C4-2B (cell line): ENCODE measurements around the gene CYLD.

Experiments used
- ZFX ChIP-seq: fragments of 450-650 bp; IDR thresholded peaks from 2 replicates; pipeline ENCODE4 v1.6.1; 2017
- TF ChIP-seq, protein P1 (sequence below): fragments of 450-650 bp; conservative IDR thresholded peaks from 2 replicates; pipeline ENCODE4 v1.5.1; 2017; ENCODE audit warnings: mild to moderate bottlenecking

- TF ChIP-seq, protein P1, sequence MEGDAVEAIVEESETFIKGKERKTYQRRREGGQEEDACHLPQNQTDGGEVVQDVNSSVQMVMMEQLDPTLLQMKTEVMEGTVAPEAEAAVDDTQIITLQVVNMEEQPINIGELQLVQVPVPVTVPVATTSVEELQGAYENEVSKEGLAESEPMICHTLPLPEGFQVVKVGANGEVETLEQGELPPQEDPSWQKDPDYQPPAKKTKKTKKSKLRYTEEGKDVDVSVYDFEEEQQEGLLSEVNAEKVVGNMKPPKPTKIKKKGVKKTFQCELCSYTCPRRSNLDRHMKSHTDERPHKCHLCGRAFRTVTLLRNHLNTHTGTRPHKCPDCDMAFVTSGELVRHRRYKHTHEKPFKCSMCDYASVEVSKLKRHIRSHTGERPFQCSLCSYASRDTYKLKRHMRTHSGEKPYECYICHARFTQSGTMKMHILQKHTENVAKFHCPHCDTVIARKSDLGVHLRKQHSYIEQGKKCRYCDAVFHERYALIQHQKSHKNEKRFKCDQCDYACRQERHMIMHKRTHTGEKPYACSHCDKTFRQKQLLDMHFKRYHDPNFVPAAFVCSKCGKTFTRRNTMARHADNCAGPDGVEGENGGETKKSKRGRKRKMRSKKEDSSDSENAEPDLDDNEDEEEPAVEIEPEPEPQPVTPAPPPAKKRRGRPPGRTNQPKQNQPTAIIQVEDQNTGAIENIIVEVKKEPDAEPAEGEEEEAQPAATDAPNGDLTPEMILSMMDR: no peak
- no peak for TF ChIP-seq ZFX
These were observed 23.4 kb downstream of the CYLD start for GRCh38 chr16:50765260-50765659.
